Measurements from ENCODE around the gene FN3KRP. TPM values are rescaled to one million over a fixed set of nuclear protein-coding genes. Genes with fewer than 3 reads are reported as not detected.

The FN3KRP gene
- total and polyA plus RNA-seq, 2 donors (not counting 3 experiments of a cell fraction or from before 2014, with no cell fraction given): 22.2 to 35.2 TPM

DNA sequence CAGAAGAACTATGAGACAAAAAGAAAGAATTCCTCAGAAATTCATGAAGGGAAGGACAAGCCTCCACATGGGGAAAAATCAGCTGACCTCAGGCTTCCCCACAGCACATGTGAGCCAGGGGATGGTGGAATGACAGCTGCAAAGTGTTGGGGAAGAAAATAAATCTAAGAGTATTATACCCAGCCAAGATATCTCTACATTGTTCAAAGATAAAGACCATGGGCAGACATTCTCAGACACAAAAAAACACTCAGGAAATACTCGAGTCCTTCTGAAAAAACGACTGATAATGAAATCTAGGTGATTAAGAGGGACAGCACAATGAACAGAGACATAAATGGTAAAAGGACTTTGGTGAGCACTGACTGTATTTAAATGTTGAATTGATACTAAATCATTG lies 21.9 kb upstream of the FN3KRP start:
- Histone ChIP-seq H3K9me1 (replicated peaks; ENCODE audit: control insufficient read depth, extremely low read depth, insufficient read depth, low read length) (no peaks in the 10 kb centered on the region), H4K20me1 (replicated peaks; ENCODE audit: control insufficient read depth, extremely low read depth, insufficient read depth, low read length) (no peaks in the 10 kb centered on the region), H3K9ac (replicated peaks; ENCODE audit: extremely low read depth, insufficient read depth, low read length) (no peak overlapping the region), H3K79me2 (ENCODE audit: control insufficient read depth, insufficient read depth, low read length) (no peaks in the 10 kb centered on the region), H3K27me3 (ENCODE audit: control insufficient read depth in 2 of 2, insufficient read depth in 2 of 2, low read length in 2 of 2) (peaks cover 3 to 8% of the 10 kb centered on the region in 2 experiments), H3K9me3 (replicated peaks; ENCODE audit: control insufficient read depth, insufficient read depth, low read length) (peaks cover 4% of the 10 kb centered on the region), H3K27ac (ENCODE audit: insufficient read depth, low read depth, low read length) (no peak overlapping the region), H2AFZ (ENCODE audit: low read depth, low read length) (no peak overlapping the region), H3K4me3 (replicated peaks in 1 of 3; ENCODE audit: insufficient read depth in 1 of 3, low read depth in 1 of 3, low read length in 3 of 3) (no peak overlapping the region), H3K4me1 (ENCODE audit: control insufficient read depth, extremely low read depth, insufficient read depth, low read length) (peaks cover 5% of the 10 kb centered on the region), H3K4me2 (ENCODE audit: insufficient read depth, low read length) (no peak overlapping the region), H3K36me3 (ENCODE audit: control insufficient read depth in 2 of 2, extremely low read depth in 1 of 2, insufficient read depth in 2 of 2, low read length in 2 of 2) (no peaks in the 10 kb centered on the region)
- intact Hi-C loops (cut with micrococcal nuclease): no loop called here
- FAIRE-seq (no peak), DNase-seq (ENCODE audit: low read depth, low spot score) (no peak)
- TF ChIP-seq, protein P1, sequence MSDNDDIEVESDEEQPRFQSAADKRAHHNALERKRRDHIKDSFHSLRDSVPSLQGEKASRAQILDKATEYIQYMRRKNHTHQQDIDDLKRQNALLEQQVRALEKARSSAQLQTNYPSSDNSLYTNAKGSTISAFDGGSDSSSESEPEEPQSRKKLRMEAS (IDR thresholded peaks at IDR 0.05; ENCODE audit: insufficient read depth, insufficient read length): no peak
- TF ChIP-seq GATA2 (IDR thresholded peaks at IDR 0.05; ENCODE audit: insufficient read depth, insufficient read length, low read depth, low read length) (no peak), EZH2 (IDR thresholded peaks at IDR 0.05; ENCODE audit: borderline replicate concordance, low read depth, low read length, severe bottlenecking) (no peak), POLR2AphosphoS5 (IDR thresholded peaks at IDR 0.05; ENCODE audit: insufficient read depth, low read depth, low read length) (no peak), FOS (IDR thresholded peaks at IDR 0.05; ENCODE audit: borderline replicate concordance, insufficient read depth, low read length) (no peak), POLR2A (IDR thresholded peaks at IDR 0.05; ENCODE audit: low read depth, low read length) (no peak), MYC (IDR thresholded peaks at IDR 0.05; ENCODE audit: low read depth, low read length) (no peak), JUN (IDR thresholded peaks at IDR 0.05; ENCODE audit: borderline replicate concordance, insufficient read depth, insufficient read length, low read depth) (no peak)
- TF ChIP-seq, protein P2, sequence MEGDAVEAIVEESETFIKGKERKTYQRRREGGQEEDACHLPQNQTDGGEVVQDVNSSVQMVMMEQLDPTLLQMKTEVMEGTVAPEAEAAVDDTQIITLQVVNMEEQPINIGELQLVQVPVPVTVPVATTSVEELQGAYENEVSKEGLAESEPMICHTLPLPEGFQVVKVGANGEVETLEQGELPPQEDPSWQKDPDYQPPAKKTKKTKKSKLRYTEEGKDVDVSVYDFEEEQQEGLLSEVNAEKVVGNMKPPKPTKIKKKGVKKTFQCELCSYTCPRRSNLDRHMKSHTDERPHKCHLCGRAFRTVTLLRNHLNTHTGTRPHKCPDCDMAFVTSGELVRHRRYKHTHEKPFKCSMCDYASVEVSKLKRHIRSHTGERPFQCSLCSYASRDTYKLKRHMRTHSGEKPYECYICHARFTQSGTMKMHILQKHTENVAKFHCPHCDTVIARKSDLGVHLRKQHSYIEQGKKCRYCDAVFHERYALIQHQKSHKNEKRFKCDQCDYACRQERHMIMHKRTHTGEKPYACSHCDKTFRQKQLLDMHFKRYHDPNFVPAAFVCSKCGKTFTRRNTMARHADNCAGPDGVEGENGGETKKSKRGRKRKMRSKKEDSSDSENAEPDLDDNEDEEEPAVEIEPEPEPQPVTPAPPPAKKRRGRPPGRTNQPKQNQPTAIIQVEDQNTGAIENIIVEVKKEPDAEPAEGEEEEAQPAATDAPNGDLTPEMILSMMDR (IDR thresholded peaks at IDR 0.05; ENCODE audit: extremely low read depth in 1 of 2, insufficient read depth in 1 of 2, low read depth in 1 of 2, low read length in 2 of 2): no peak
- no TSS peak for BruUV-seq (replicated peaks)
- POLR2A ChIA-PET: no interaction called here
- dilution Hi-C loops (cut with MboI; ENCODE audit: extremely low pct_ligation_motif_present, low sequenced_read_pairs): no loop called here
- CTCF ChIA-PET: no interaction called here

Measured in endothelial cell of umbilical vein (primary cell).